NB4 (cell line): ENCODE data around the gene TMC4.

Experiments
- DNase-seq: peaks from one replicate; pipeline ENCODE4 v3.0.0; 2010; ENCODE audit warnings: low read depth
- H3K4me3 ChIP-seq: one replicate; pipeline ENCODE4 v1.5.1; 2011; ENCODE audit warnings: mild to moderate bottlenecking, low read depth, low read length, moderate library complexity
- CTCF ChIP-seq: IDR thresholded peaks from one replicate; pipeline ENCODE4 v1.5.1; 2012; ENCODE audit warnings: low read depth, low read length
- MAX ChIP-seq: IDR thresholded peaks from 2 replicates; pipeline ENCODE4 v1.6.1; 2011; ENCODE audit warnings: low read depth, low read length
- MYC ChIP-seq: IDR thresholded peaks from 2 replicates; pipeline ENCODE4 v1.6.1; 2011; ENCODE audit warnings: low read depth, low read length
- POLR2A ChIP-seq: IDR thresholded peaks from 2 replicates; pipeline ENCODE4 v1.6.1; 2011; ENCODE audit warnings: mild to moderate bottlenecking; ENCODE audit not compliant: insufficient read length; ENCODE audit errors: extremely low read depth

TMC4 gene

GRCh38 chr19:54211235-54211634 lies 38.3 kb upstream of the TMC4 start:
- no peak overlapping the region for H3K4me3 ChIP-seq
- DNase-seq: no peak
- TF ChIP-seq CTCF: no peak
- TF ChIP-seq POLR2A: no peak
- no peak for TF ChIP-seq MAX
- no peak for TF ChIP-seq MYC

- H3K4me3 ChIP-seq: no peak overlapping the region
- peak; percentile 52 for DNase-seq
- TF ChIP-seq CTCF: no peak
- no peak for TF ChIP-seq MAX
- no peak for TF ChIP-seq POLR2A
- TF ChIP-seq MYC: no peak
These were observed 37.0 kb upstream of the TMC4 start for GRCh38 chr19:54209811-54210494.

GRCh38 chr19:54209058-54209810 lies 36.3 kb upstream of the TMC4 start:
- no peak for TF ChIP-seq MYC
- H3K4me3 ChIP-seq: no peak overlapping the region
- no peak for DNase-seq

- no peak for TF ChIP-seq POLR2A
- no peak for TF ChIP-seq CTCF
- no peak for TF ChIP-seq MAX
- no peak for TF ChIP-seq MYC
- no peak for DNase-seq
- no peak overlapping the region for H3K4me3 ChIP-seq
These were observed 35.8 kb upstream of the TMC4 start for GRCh38 chr19:54208784-54209057.

GRCh38 chr19:54207983-54208783 lies 35.2 kb upstream of the TMC4 start:
- H3K4me3 ChIP-seq: no peak overlapping the region
- DNase-seq: peak; percentile 98

More at GRCh38 chr19:54207983-54208783, 35.2 kb upstream of the TMC4 start:
- TF ChIP-seq POLR2A (no peak), MAX (peak; percentile 96), MYC (peak; percentile 82; the same call in 1 of the 2 replicates), CTCF (no peak)
